ENCODE results near the gene ATP5IF1.

DNA sequence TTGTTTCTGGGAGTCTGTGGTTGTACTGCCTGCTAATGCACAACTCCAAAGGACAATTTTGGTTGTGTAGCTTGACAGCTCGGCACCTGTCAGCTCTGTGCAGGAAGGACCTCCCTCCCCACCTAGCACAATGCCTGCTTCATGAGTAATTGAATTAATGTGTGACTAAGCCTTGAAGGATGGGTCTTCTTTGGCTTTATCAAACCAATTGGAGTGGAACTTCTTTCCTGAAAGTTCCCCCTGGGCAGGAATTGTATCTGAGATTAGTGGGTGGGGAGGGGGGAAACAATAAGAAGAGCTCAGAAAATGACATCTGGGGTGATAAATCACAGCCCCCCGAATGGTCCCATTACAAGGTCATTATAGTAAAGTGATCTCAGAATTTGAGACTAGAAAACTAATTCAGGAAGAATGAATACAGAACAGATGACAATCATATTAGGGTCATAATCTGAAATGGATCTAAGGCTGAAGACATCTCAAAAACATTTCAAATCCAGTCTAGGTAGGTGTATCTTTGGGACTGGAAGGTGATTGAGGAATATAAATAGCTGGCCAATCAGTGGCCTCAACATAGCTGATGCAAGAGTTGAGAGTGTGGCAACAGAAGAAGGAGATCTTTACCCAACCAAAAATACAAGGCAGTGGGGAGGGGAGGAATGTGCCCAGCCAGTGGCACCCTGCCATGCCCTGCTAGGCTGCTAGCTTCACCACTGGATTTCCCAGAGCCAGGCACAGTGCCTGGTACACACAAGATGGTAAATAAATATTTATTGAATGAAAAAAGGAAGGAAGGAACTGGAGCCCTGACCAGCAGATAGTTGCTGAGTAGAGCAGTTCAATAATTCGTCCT, 13.3 kb downstream of the ATP5IF1 start:
- TF ChIP-seq, protein P1, sequence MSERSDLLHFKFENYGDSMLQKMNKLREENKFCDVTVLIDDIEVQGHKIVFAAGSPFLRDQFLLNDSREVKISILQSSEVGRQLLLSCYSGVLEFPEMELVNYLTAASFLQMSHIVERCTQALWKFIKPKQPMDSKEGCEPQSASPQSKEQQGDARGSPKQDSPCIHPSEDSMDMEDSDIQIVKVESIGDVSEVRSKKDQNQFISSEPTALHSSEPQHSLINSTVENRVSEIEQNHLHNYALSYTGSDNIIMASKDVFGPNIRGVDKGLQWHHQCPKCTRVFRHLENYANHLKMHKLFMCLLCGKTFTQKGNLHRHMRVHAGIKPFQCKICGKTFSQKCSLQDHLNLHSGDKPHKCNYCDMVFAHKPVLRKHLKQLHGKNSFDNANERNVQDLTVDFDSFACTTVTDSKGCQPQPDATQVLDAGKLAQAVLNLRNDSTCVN (CRISPR knock-in tag; IDR thresholded peaks at IDR 0.05; ENCODE audit: borderline replicate concordance): no peak
- TF ChIP-seq TRIM24 (CRISPR knock-in tag; IDR thresholded peaks at IDR 0.05): no peak
- TF ChIP-seq ZNF17 (CRISPR knock-in tag; IDR thresholded peaks at IDR 0.05): no peak
- no peak for TF ChIP-seq ZNF430 (CRISPR knock-in tag; IDR thresholded peaks at IDR 0.05)
- 0 out of 2 replicates have a peak, but pooled peaks have one; percentile 12 for TF ChIP-seq GABPB1 (CRISPR knock-in tag; IDR thresholded peaks at IDR 0.05)
- TF ChIP-seq, protein P2, sequence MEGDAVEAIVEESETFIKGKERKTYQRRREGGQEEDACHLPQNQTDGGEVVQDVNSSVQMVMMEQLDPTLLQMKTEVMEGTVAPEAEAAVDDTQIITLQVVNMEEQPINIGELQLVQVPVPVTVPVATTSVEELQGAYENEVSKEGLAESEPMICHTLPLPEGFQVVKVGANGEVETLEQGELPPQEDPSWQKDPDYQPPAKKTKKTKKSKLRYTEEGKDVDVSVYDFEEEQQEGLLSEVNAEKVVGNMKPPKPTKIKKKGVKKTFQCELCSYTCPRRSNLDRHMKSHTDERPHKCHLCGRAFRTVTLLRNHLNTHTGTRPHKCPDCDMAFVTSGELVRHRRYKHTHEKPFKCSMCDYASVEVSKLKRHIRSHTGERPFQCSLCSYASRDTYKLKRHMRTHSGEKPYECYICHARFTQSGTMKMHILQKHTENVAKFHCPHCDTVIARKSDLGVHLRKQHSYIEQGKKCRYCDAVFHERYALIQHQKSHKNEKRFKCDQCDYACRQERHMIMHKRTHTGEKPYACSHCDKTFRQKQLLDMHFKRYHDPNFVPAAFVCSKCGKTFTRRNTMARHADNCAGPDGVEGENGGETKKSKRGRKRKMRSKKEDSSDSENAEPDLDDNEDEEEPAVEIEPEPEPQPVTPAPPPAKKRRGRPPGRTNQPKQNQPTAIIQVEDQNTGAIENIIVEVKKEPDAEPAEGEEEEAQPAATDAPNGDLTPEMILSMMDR (CRISPR knock-in tag; IDR thresholded peaks at IDR 0.05): no peak
- no peak for TF ChIP-seq ZNF772 (CRISPR knock-in tag; IDR thresholded peaks at IDR 0.05)
- no peak for TF ChIP-seq ATF7 (IDR thresholded peaks at IDR 0.05)
- no peak for TF ChIP-seq ATF7 (CRISPR knock-in tag; IDR thresholded peaks at IDR 0.05)
- TF ChIP-seq ZSCAN9 (CRISPR knock-in tag; IDR thresholded peaks at IDR 0.05; ENCODE audit: borderline replicate concordance): no peak
- TF ChIP-seq, protein P3, sequence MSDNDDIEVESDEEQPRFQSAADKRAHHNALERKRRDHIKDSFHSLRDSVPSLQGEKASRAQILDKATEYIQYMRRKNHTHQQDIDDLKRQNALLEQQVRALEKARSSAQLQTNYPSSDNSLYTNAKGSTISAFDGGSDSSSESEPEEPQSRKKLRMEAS (IDR thresholded peaks at IDR 0.05): no peak

Data from HepG2 (cell line).